Measurements from ENCODE around the gene MDN1.
"Not testable (repeated sequence)": the region's sequence is repeated elsewhere in the genome, so short reads cannot be mapped to it uniquely, and the experiment has no call there.

Gene MDN1

DNA sequence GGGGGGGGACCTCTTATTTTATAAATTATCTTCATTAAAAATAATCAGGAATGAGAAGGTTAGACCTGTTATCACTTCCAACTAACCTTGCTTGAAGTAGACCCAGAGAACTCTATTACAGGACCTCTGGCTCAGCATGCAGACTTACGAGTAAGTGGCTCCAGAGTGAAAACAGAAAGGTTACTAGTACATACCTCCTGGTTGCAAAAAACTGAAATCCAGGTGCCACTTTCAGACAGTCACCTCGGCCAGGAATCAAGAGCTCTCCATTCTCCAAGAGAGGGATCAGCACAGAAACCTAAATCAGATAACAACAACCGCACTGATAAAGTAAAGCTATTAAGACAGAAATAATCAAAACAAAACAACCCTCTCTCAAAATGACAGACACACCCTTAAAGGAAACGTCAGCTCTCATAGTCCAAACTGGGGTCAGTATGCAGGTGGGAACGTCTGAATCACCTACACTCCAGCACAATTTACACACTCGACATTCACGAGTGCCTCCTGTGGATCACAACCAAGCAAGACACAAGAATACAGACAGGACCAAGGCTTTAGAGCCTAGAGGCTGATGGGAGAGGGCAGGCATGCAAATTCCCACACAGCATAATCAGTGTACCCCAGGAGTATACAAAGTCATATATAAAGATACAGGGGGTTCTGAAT, 31.8 kb downstream of the MDN1 start:
- TF ChIP-seq, protein P1, sequence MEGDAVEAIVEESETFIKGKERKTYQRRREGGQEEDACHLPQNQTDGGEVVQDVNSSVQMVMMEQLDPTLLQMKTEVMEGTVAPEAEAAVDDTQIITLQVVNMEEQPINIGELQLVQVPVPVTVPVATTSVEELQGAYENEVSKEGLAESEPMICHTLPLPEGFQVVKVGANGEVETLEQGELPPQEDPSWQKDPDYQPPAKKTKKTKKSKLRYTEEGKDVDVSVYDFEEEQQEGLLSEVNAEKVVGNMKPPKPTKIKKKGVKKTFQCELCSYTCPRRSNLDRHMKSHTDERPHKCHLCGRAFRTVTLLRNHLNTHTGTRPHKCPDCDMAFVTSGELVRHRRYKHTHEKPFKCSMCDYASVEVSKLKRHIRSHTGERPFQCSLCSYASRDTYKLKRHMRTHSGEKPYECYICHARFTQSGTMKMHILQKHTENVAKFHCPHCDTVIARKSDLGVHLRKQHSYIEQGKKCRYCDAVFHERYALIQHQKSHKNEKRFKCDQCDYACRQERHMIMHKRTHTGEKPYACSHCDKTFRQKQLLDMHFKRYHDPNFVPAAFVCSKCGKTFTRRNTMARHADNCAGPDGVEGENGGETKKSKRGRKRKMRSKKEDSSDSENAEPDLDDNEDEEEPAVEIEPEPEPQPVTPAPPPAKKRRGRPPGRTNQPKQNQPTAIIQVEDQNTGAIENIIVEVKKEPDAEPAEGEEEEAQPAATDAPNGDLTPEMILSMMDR (conservative IDR thresholded peaks at IDR 0.05; ENCODE audit: control insufficient read depth, insufficient read depth, low read depth, low read length) = no peak
- H3K4me3 ChIP-seq (ENCODE audit: control insufficient read depth, low read depth, low read length) = no peak overlapping the region
- DNase-seq (ENCODE audit: low read depth) = no peak

DNA sequence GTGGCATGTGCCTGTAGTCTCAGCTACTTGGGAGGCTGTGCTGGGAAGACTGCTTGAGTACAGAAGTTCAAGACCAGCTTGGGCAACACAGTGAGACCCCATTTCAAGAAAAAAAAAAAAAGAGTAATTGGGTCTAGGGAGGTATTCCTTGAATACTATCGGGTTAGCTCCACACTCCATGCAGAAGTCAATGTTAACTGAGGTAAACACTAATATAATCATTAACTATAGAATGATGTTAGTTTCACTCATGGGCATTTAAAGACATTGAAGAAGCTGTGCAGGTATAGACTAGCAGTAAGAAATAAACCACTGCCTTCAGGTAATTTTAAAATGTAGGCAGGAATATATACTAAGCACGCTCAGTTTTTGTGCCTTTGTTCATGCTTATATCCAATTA, 32.6 kb downstream of the MDN1 start:
- no peak overlapping the region for H3K4me3 ChIP-seq (ENCODE audit: control insufficient read depth, low read depth, low read length)
- DNase-seq (ENCODE audit: low read depth) = no peak
- TF ChIP-seq, protein P1 (conservative IDR thresholded peaks at IDR 0.05; ENCODE audit: control insufficient read depth, insufficient read depth, low read depth, low read length) = no peak

DNA sequence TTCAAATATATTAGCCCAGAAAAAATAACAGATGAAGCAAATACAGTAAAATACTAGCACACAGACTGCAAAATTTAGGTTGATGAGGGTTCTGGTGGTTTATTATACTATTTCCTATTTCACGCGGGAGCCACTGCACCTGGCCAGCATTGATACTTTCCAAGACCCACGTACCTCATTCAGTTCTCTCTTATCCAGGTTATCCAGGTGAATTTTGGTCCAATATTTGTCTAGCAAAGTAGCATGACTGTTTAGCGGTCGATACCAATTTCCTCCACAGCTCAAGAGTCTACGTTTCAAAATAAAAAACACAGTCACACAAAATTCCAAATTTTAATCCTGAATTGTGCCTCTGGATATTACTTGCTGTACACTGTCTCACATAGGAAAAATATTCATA, 34.8 kb downstream of the MDN1 start:
- TF ChIP-seq, protein P1 (conservative IDR thresholded peaks at IDR 0.05; ENCODE audit: control insufficient read depth, insufficient read depth, low read depth, low read length) = no peak
- no peak for DNase-seq (ENCODE audit: low read depth)
- H3K4me3 ChIP-seq (ENCODE audit: control insufficient read depth, low read depth, low read length) = no peak overlapping the region

DNA sequence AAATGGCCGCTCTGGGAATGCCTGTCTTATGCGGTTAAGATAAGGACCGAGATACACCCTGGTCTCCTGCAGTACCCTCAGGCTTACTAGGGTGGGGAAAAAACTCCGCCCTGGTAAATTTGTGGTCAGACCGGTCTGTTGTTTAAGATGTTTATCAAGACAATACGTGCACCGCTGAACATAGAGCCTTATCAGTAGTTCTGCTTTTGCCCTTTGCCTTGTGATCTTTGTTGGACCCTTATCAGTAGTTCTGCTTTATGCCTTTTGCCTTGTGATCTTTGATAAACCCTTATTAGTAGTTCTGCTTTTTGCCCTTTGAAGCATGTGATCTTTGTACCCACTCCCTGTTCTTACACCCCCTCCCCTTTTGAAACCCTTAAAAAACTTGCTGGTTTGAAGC, 36.3 kb downstream of the MDN1 start:
- not testable (repeated sequence) for H3K4me3 ChIP-seq (ENCODE audit: control insufficient read depth, low read depth, low read length); DNase-seq (ENCODE audit: low read depth)

DNA sequence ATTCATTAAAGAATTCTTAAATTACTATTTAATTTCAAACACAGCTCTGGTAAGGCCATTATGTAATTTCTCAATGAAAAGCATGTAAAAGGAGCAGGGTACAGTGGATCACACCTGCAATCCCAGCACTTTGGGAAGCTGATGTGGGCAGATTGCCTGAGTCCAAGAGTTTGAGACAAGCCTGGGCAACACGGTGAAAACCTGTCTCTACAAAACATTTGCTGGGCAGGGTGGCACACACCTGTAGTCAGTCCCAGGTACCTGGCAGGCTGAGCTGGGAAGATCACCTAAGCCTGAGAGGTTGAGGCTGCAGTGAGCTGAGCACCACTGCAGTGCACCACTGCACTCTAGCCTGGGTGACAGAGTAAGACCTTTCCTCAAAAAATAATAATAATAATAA, 37.4 kb downstream of the MDN1 start:
- TF ChIP-seq, protein P1 (conservative IDR thresholded peaks at IDR 0.05; ENCODE audit: control insufficient read depth, insufficient read depth, low read depth, low read length) = no peak
- H3K4me3 ChIP-seq (ENCODE audit: control insufficient read depth, low read depth, low read length) = no peak overlapping the region
- DNase-seq (ENCODE audit: low read depth) = no peak

DNA sequence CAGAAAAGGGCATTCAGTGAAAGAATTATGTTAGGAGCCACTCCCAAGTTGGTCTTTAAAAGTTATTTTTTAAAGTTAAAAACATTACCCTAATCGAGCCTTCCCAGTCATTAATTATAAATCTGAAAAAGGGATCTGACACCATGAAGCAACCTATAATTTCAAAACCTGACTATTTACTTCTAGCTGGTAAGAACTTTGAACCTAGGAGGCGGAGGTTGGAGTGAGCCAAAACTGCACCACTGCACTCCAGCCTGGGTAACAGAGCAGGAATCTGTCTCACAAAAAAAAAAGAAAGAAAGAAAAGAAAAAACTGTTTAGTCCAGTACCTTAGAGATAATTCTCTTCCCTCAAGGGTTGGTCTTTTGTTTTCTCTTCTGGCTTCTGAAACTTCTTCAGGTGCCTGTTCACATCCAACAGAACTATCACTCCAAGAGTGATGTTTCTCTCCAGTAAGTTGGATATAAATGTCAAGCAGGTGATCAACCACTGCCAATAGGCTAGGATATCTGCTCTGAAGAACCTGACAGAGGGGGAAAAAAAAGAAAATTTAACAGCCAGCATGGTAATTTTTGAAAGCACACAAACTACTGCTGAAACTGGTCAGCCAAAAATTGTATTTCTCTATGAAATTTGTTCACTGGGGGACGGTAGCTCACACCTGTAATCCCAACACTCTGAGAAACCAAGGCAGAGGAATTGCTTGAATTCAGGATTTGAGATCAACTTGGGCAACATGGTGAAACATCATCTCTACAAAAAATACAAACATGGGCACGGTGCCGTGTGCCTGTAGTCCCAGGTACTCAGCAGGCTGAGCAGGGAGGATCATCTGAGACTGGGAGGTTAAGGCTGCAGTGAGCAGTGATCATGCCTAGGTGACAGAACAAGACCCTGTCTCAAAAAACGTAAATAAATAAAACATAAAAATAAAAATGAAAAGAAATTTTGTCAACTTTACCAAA, 38.2 kb downstream of the MDN1 start:
- H3K4me3 ChIP-seq (ENCODE audit: control insufficient read depth, low read depth, low read length) = no peak overlapping the region
- DNase-seq (ENCODE audit: low read depth) = no peak
- TF ChIP-seq, protein P1 (conservative IDR thresholded peaks at IDR 0.05; ENCODE audit: control insufficient read depth, insufficient read depth, low read depth, low read length) = no peak

DNA sequence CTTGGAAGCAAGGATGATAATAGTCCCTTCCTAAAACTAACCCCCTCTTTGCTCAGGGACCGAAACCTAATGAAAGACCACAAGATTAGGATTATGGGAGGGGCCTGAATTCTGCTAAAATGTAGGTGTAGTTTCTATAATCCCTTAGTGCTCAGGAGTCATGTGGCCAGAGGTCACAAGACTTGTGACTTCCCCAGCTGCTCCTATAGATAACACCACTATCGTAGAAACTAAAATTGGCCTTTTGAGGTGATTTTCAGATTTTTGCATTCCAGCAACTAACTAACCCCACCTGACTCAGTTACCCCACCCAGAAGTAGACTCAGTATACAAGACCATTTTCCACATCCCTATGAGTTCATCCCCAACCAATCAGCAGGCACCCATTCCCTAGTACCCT, 42.1 kb downstream of the MDN1 start:
- TF ChIP-seq, protein P1 (conservative IDR thresholded peaks at IDR 0.05; ENCODE audit: control insufficient read depth, insufficient read depth, low read depth, low read length) = no peak

More for the DNA sequence above, 42.1 kb downstream of the MDN1 start:
- H3K4me3 ChIP-seq (ENCODE audit: control insufficient read depth, low read depth, low read length) = no peak overlapping the region
- no peak for DNase-seq (ENCODE audit: low read depth)
